Measurements from ENCODE around the gene NWD2.

The NWD2 gene

DNA sequence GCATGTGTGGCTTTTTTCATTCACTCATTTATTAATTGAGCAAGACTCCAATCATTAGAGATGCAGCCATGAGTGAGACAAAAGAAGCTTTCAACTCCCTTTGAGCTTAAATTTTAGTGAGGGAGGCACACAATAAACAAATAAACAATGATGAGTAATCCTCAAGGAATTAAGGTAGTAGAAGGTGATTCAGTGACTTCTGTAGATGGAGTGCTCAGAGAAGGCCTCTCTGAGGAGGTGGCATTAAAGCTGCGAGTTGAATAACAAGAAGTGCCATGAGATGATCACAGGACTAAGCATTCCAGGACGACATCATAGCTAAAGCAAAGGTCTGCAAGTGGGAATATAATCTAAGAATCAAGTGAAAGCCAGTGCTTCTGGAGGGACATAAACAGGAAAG is 77.6 kb downstream of the NWD2 start:
- ATAC-seq (ENCODE audit: insufficient read depth, low read depth) = no peak
- Histone ChIP-seq H3K4me3 (ENCODE audit: low read depth in 1 of 2, low read length in 2 of 2) (no peak overlapping the region), H3K27ac (ENCODE audit: low read length) (no peak overlapping the region), H3K9ac (ENCODE audit: low read depth, low read length) (no peak overlapping the region), H3K27me3 (ENCODE audit: insufficient read depth, low read length, poor library complexity) (no peaks in the 10 kb centered on the region), H3K4me2 (ENCODE audit: insufficient read depth, low read length) (no peak overlapping the region), H3K79me2 (ENCODE audit: insufficient read depth, low read length) (no peaks in the 10 kb centered on the region), H3K36me3 (ENCODE audit: insufficient read depth, low read length) (no peaks in the 10 kb centered on the region), H2AFZ (ENCODE audit: low read depth, low read length) (no peak overlapping the region), H3K9me3 (ENCODE audit: insufficient read depth, low read length, severe bottlenecking) (no peaks in the 10 kb centered on the region), H4K20me1 (ENCODE audit: insufficient read depth, low read length) (no peaks in the 10 kb centered on the region), H3K4me1 (ENCODE audit: insufficient read depth, low read length) (no peaks in the 10 kb centered on the region)
- no peak for DNase-seq
- TF ChIP-seq CTCF (IDR thresholded peaks at IDR 0.05; ENCODE audit: borderline replicate concordance, extremely low read depth, low read length, poor library complexity, severe bottlenecking) (no peak), EZH2 (IDR thresholded peaks at IDR 0.05; ENCODE audit: borderline replicate concordance, low read depth, low read length, severe bottlenecking) (no peak)

DNA sequence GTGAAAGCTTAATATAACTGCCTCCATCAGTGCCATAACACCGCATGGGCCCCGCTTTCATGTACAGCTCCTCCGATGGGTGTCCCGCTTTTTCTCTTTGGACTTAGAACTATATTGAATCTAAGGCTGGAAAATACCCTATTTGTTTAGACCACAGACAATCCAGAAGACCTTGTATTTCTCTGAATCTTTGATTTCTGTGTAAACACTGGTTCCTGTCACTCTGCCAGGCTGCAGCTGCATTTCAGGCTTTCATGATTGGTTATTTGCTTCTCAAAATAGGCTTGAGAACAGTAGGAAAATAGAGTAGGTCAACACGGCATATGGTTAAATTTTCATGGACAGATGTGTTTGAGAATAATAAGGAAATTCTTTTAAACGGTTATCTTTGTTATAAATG is 80.0 kb downstream of the NWD2 start:
- no peaks in the 10 kb centered on the region for H3K27me3 ChIP-seq (ENCODE audit: insufficient read depth, low read length, poor library complexity)
- H4K20me1 ChIP-seq (ENCODE audit: insufficient read depth, low read length) = no peaks in the 10 kb centered on the region
- no peaks in the 10 kb centered on the region for H3K9me3 ChIP-seq (ENCODE audit: insufficient read depth, low read length, severe bottlenecking)
- H3K27ac ChIP-seq (ENCODE audit: low read length) = no peak overlapping the region
- no peak overlapping the region for H3K4me3 ChIP-seq (ENCODE audit: low read depth in 1 of 2, low read length in 2 of 2)
- H3K36me3 ChIP-seq (ENCODE audit: insufficient read depth, low read length) = no peaks in the 10 kb centered on the region
- H3K4me2 ChIP-seq (ENCODE audit: insufficient read depth, low read length) = no peak overlapping the region
- H3K9ac ChIP-seq (ENCODE audit: low read depth, low read length) = no peak overlapping the region
- no peaks in the 10 kb centered on the region for H3K79me2 ChIP-seq (ENCODE audit: insufficient read depth, low read length)
- TF ChIP-seq EZH2 (IDR thresholded peaks at IDR 0.05; ENCODE audit: borderline replicate concordance, low read depth, low read length, severe bottlenecking) (no peak), CTCF (IDR thresholded peaks at IDR 0.05; ENCODE audit: borderline replicate concordance, extremely low read depth, low read length, poor library complexity, severe bottlenecking) (no peak)
- ATAC-seq (ENCODE audit: insufficient read depth, low read depth) = no peak
- no peaks in the 10 kb centered on the region for H3K4me1 ChIP-seq (ENCODE audit: insufficient read depth, low read length)
- no peak for DNase-seq
- no peak overlapping the region for H2AFZ ChIP-seq (ENCODE audit: low read depth, low read length)

GRCh38 chr4:37326852-37327251 is 82.3 kb downstream of the NWD2 start:
- H2AFZ ChIP-seq (ENCODE audit: low read depth, low read length) = no peak overlapping the region
- H3K27me3 ChIP-seq (ENCODE audit: insufficient read depth, low read length, poor library complexity) = no peaks in the 10 kb centered on the region
- H3K27ac ChIP-seq (ENCODE audit: low read length) = no peak overlapping the region
- H3K4me1 ChIP-seq (ENCODE audit: insufficient read depth, low read length) = no peaks in the 10 kb centered on the region
- no peak overlapping the region for H3K4me3 ChIP-seq (ENCODE audit: low read depth in 1 of 2, low read length in 2 of 2)
- H3K36me3 ChIP-seq (ENCODE audit: insufficient read depth, low read length) = no peaks in the 10 kb centered on the region
- no peaks in the 10 kb centered on the region for H3K9me3 ChIP-seq (ENCODE audit: insufficient read depth, low read length, severe bottlenecking)
- H3K79me2 ChIP-seq (ENCODE audit: insufficient read depth, low read length) = no peaks in the 10 kb centered on the region
- H3K4me2 ChIP-seq (ENCODE audit: insufficient read depth, low read length) = no peak overlapping the region
- ATAC-seq (ENCODE audit: insufficient read depth, low read depth) = no peak
- H4K20me1 ChIP-seq (ENCODE audit: insufficient read depth, low read length) = no peaks in the 10 kb centered on the region
- no peak overlapping the region for H3K9ac ChIP-seq (ENCODE audit: low read depth, low read length)
- no peak for DNase-seq
- TF ChIP-seq CTCF (IDR thresholded peaks at IDR 0.05; ENCODE audit: borderline replicate concordance, extremely low read depth, low read length, poor library complexity, severe bottlenecking) (no peak), EZH2 (IDR thresholded peaks at IDR 0.05; ENCODE audit: borderline replicate concordance, low read depth, low read length, severe bottlenecking) (no peak)

GRCh38 chr4:37338972-37339371 is 94.4 kb downstream of the NWD2 start:
- Histone ChIP-seq H3K4me2 (ENCODE audit: insufficient read depth, low read length) (no peak overlapping the region), H4K20me1 (ENCODE audit: insufficient read depth, low read length) (no peaks in the 10 kb centered on the region), H3K4me3 (ENCODE audit: low read depth in 1 of 2, low read length in 2 of 2) (no peak overlapping the region), H3K27me3 (ENCODE audit: insufficient read depth, low read length, poor library complexity) (no peaks in the 10 kb centered on the region), H3K9ac (ENCODE audit: low read depth, low read length) (no peak overlapping the region), H3K36me3 (ENCODE audit: insufficient read depth, low read length) (no peaks in the 10 kb centered on the region), H3K27ac (ENCODE audit: low read length) (no peak overlapping the region), H3K4me1 (ENCODE audit: insufficient read depth, low read length) (no peaks in the 10 kb centered on the region), H3K9me3 (ENCODE audit: insufficient read depth, low read length, severe bottlenecking) (no peaks in the 10 kb centered on the region), H2AFZ (ENCODE audit: low read depth, low read length) (no peak overlapping the region), H3K79me2 (ENCODE audit: insufficient read depth, low read length) (no peaks in the 10 kb centered on the region)
- TF ChIP-seq EZH2 (IDR thresholded peaks at IDR 0.05; ENCODE audit: borderline replicate concordance, low read depth, low read length, severe bottlenecking) = no peak
- TF ChIP-seq CTCF (IDR thresholded peaks at IDR 0.05; ENCODE audit: borderline replicate concordance, extremely low read depth, low read length, poor library complexity, severe bottlenecking) = no peak
- no peak for DNase-seq
- ATAC-seq (ENCODE audit: insufficient read depth, low read depth) = no peak
